Astrocyte (in vitro differentiated cells and primary cell): ENCODE measurements around the gene CDH23. TPM values are rescaled to one million over a fixed set of nuclear protein-coding genes. Genes with fewer than 3 reads are reported as not detected.

Source experiments
- DNase-seq: peaks from one replicate; pipeline ENCODE4 v3.0.0-alpha.2; 2010; ENCODE audit warnings: low read depth
- FAIRE-seq: peaks from 2 replicates; lab custom pipeline; 2011; peaks lifted over from hg19 to GRCh38; lab: Jason Lieb, UNC
- H2AFZ ChIP-seq: 2 replicates; pipeline ENCODE4 v1.6.0; 2012; ENCODE audit warnings: low read depth, low read length, inconsistent platforms
- H3K27ac ChIP-seq: 2 replicates; pipeline ENCODE4 v1.5.1; 2011; ENCODE audit warnings: low read depth, low read length, inconsistent platforms
- H3K27me3 ChIP-seq: 2 replicates; pipeline ENCODE4 v1.6.0; 2011; ENCODE audit warnings: low read length, inconsistent platforms; ENCODE audit not compliant: insufficient read depth
- H3K36me3 ChIP-seq: 2 replicates; pipeline ENCODE4 v1.5.1; 2011; ENCODE audit warnings: low read length, inconsistent platforms; ENCODE audit not compliant: insufficient read depth
- H3K4me1 ChIP-seq: 2 replicates; pipeline ENCODE4 v1.5.1; 2011; ENCODE audit warnings: low read length, inconsistent platforms; ENCODE audit not compliant: insufficient read depth
- H3K4me2 ChIP-seq: 2 replicates; pipeline ENCODE4 v1.6.0; 2012; ENCODE audit warnings: low read length, inconsistent platforms
- H3K4me3 ChIP-seq: 2 replicates; pipeline ENCODE4 v1.5.1; 2011; ENCODE audit warnings: low read depth, mild to moderate bottlenecking, low read length, inconsistent platforms; ENCODE audit not compliant: insufficient read depth
- H3K79me2 ChIP-seq: 2 replicates; pipeline ENCODE4 v1.6.0; 2012; ENCODE audit warnings: mild to moderate bottlenecking, low read length, inconsistent platforms; ENCODE audit not compliant: insufficient read depth
- H3K9ac ChIP-seq: 2 replicates; pipeline ENCODE4 v1.6.0; 2012; ENCODE audit warnings: mild to moderate bottlenecking, low read length, inconsistent platforms
- H3K9me3 ChIP-seq: 2 replicates; pipeline ENCODE4 v1.5.1; 2012; ENCODE audit warnings: low read depth, mild to moderate bottlenecking, low read length, inconsistent platforms; ENCODE audit not compliant: insufficient read depth
- H4K20me1 ChIP-seq: 2 replicates; pipeline ENCODE4 v1.6.0; 2012; ENCODE audit warnings: low read length, inconsistent platforms; ENCODE audit not compliant: insufficient read depth
- H3K27ac Mint-ChIP-seq: one replicate; pipeline ENCODE4 v1.8.0; 2021; ENCODE audit warnings: mild to moderate bottlenecking, mixed read lengths; ENCODE audit not compliant: unreplicated experiment
- H3K27me3 Mint-ChIP-seq: one replicate; pipeline ENCODE4 v1.8.0; 2021; ENCODE audit warnings: low read depth, mixed read lengths; ENCODE audit not compliant: unreplicated experiment
- H3K36me3 Mint-ChIP-seq: one replicate; pipeline ENCODE4 v1.8.0; 2021; ENCODE audit warnings: low read depth, mixed read lengths; ENCODE audit not compliant: unreplicated experiment
- H3K4me1 Mint-ChIP-seq: one replicate; pipeline ENCODE4 v1.8.0; 2021; ENCODE audit warnings: low read depth, mixed read lengths; ENCODE audit not compliant: unreplicated experiment
- H3K4me3 Mint-ChIP-seq: one replicate; pipeline ENCODE4 v1.8.0; 2021; ENCODE audit warnings: mild to moderate bottlenecking, moderate library complexity, mixed read lengths; ENCODE audit not compliant: unreplicated experiment
- H3K9me3 Mint-ChIP-seq: one replicate; pipeline ENCODE4 v1.8.0; 2021; ENCODE audit warnings: mild to moderate bottlenecking, mixed read lengths; ENCODE audit not compliant: unreplicated experiment
- CTCF ChIP-seq: IDR thresholded peaks from 2 replicates; pipeline ENCODE4 v1.5.1; 2011; ENCODE audit warnings: low read depth, mild to moderate bottlenecking, inconsistent platforms, low read length, moderate library complexity; ENCODE audit not compliant: insufficient read depth
- EZH2 ChIP-seq: IDR thresholded peaks from 2 replicates; pipeline ENCODE4 v1.6.1; 2012; ENCODE audit warnings: mild to moderate bottlenecking, low read length, inconsistent platforms; ENCODE audit not compliant: insufficient read depth
- total RNA-seq: library from RNA; stranded (reverse); gene quantifications from 2 replicates; pipeline ENCODE4 v1.2.1, GENCODE V29; 2021

Gene CDH23
- total RNA-seq, 1 donor from 2014 or later, result not detected

- no peak overlapping the region for H3K4me3 Mint-ChIP-seq
Observed at GRCh38 chr10:71796749-71797405, 400.2 kb downstream of the CDH23 start.

DNA sequence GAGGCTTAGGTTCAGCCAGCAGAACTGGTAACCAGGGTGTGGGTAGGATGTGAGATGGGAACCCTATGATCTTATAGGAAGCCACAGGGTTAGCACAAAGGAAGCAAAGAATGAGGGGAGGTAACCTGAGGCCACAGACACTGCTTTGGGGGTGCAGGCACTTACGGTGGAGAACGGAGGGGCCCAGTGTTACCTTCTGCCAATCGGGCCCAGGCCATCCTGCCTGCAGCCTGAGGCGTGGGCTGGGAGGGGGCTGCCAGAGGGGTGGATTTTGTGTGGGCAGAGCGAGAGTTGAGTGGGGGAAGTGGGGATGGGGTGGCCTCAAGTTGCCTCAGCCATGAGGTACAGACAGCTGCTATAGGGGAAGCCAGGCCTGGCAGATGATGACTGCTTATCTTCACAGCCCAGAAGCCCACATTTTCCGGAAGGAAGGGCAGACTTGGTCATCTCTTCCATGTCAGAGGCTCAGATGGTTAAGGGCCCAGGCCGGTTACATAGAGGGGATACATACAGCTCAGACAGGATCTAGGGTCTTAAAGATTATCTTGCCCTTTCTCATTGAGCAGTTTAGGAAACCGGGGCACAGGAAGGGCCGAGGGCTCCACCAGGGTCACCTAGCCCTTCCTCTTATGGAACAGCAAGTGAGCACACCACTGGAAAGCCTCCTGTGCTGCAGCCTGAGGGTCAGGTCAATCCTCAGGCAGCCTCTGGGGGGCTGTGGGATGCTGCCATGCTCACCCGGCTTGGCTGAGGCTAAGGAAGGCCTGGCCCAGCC is 401.0 kb downstream of the CDH23 start:
- Histone ChIP-seq H3K4me3 (no peak overlapping the region), H2AFZ (no peak overlapping the region), H3K9ac (no peak overlapping the region), H3K9me3 (no peaks in the 10 kb centered on the region), H3K4me1 (no peaks in the 10 kb centered on the region), H3K27ac (no peak overlapping the region), H3K36me3 (no peaks in the 10 kb centered on the region), H4K20me1 (no peaks in the 10 kb centered on the region), H3K79me2 (no peaks in the 10 kb centered on the region), H3K27me3 (peaks cover 2% of the 10 kb centered on the region), H3K4me2 (no peak overlapping the region)
- FAIRE-seq (no peak), DNase-seq (no peak)
- Mint-ChIP-seq H3K9me3 (no peaks in the 10 kb centered on the region), H3K36me3 (no peaks in the 10 kb centered on the region), H3K27me3 (peaks cover 50% of the 10 kb centered on the region), H3K4me3 (no peak overlapping the region), H3K27ac (no peak overlapping the region), H3K4me1 (no peaks in the 10 kb centered on the region)
- TF ChIP-seq CTCF, result no peak
- no peak for TF ChIP-seq EZH2

More at GRCh38 chr10:71796749-71797405, 400.2 kb downstream of the CDH23 start:
- Histone ChIP-seq H3K9me3 (no peaks in the 10 kb centered on the region), H3K4me3 (no peak overlapping the region), H3K36me3 (no peaks in the 10 kb centered on the region), H3K4me2 (no peak overlapping the region), H3K27me3 (peaks cover 2% of the 10 kb centered on the region), H3K79me2 (no peaks in the 10 kb centered on the region), H4K20me1 (no peaks in the 10 kb centered on the region), H3K9ac (no peak overlapping the region), H2AFZ (no peak overlapping the region), H3K27ac (no peak overlapping the region), H3K4me1 (no peaks in the 10 kb centered on the region)
- DNase-seq (no peak), FAIRE-seq (no peak)
- no peaks in the 10 kb centered on the region for H3K9me3 Mint-ChIP-seq
- H3K27ac Mint-ChIP-seq, result no peak overlapping the region
- TF ChIP-seq EZH2 (no peak), CTCF (no peak)
- no peaks in the 10 kb centered on the region for H3K36me3 Mint-ChIP-seq
- H3K27me3 Mint-ChIP-seq, result peaks cover 47% of the 10 kb centered on the region
- H3K4me1 Mint-ChIP-seq, result no peaks in the 10 kb centered on the region

- H3K4me3 ChIP-seq, result no peak overlapping the region
- peaks cover 2% of the 10 kb centered on the region for H3K27me3 ChIP-seq
- FAIRE-seq, result no peak
- no peak overlapping the region for H2AFZ ChIP-seq
- H3K4me1 ChIP-seq, result no peaks in the 10 kb centered on the region
- no peak for DNase-seq
- Mint-ChIP-seq H3K36me3 (no peaks in the 10 kb centered on the region), H3K4me3 (no peak overlapping the region), H3K9me3 (no peaks in the 10 kb centered on the region), H3K4me1 (no peaks in the 10 kb centered on the region), H3K27ac (no peak overlapping the region), H3K27me3 (peaks cover 47% of the 10 kb centered on the region)
- no peaks in the 10 kb centered on the region for H3K79me2 ChIP-seq
- no peak overlapping the region for H3K27ac ChIP-seq
- no peak overlapping the region for H3K4me2 ChIP-seq
- no peaks in the 10 kb centered on the region for H3K9me3 ChIP-seq
- no peak overlapping the region for H3K9ac ChIP-seq
- no peaks in the 10 kb centered on the region for H3K36me3 ChIP-seq
- TF ChIP-seq CTCF, result no peak
- TF ChIP-seq EZH2, result no peak
- no peaks in the 10 kb centered on the region for H4K20me1 ChIP-seq
Observed at GRCh38 chr10:71798308-71798624, 401.5 kb downstream of the CDH23 start.
